GM12891 (cell line): ENCODE results near the gene LBHD2.

ENCODE experiments used
- DNase-seq: peaks from one replicate; pipeline ENCODE4 v3.0.0; 2011; ENCODE audit warnings: low spot score; ENCODE audit not compliant: insufficient read length
- FAIRE-seq: peaks from 2 replicates; lab custom pipeline; 2011; peaks lifted over from hg19 to GRCh38; lab: Jason Lieb, UNC
- PAX5 ChIP-seq: IDR thresholded peaks from 2 replicates; pipeline ENCODE4 v1.6.1; 2011; ENCODE audit warnings: low read length, moderate library complexity, mild to moderate bottlenecking; ENCODE audit not compliant: insufficient read depth, severe bottlenecking
- POLR2A ChIP-seq: IDR thresholded peaks from 2 replicates; pipeline ENCODE4 v1.6.1; 2011; ENCODE audit warnings: low read depth, low read length, control low read depth
- POLR2AphosphoS5 ChIP-seq: IDR thresholded peaks from 2 replicates; pipeline ENCODE4 v1.6.1; 2011; ENCODE audit warnings: low read depth, low read length, control low read depth
- POU2F2 ChIP-seq: IDR thresholded peaks from 2 replicates; pipeline ENCODE4 v1.6.1; 2011; ENCODE audit warnings: low read depth, mild to moderate bottlenecking, control low read depth, low read length, moderate library complexity
- SPI1 ChIP-seq: IDR thresholded peaks from 2 replicates; pipeline ENCODE4 v1.6.1; 2011; ENCODE audit warnings: low read depth, low read length, control low read depth
- TAF1 ChIP-seq: IDR thresholded peaks from 2 replicates; pipeline ENCODE4 v1.6.1; 2011; ENCODE audit warnings: low read depth, low read length, control low read depth

The LBHD2 gene

DNA sequence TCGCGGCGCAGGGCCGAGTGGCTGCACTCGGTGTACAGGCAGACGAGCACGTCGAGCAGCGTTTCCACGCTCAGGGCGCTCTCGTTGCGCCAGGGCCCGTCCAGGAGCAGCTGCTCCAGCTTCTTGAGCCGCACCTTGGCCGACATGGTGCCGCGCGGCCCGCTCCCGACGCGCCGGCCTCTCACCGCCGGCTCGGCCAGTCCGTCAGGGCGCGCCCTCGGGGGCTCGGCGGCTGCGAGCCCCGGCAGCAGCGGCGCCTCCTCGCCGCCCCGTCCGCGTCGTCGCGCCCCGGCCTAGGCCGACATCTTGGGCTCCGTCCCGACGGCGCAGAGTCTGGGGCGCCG lies 27.0 kb upstream of the LBHD2 start:
- DNase-seq (no peak), FAIRE-seq (no peak)
- TF ChIP-seq PAX5 = no peak
- no peak for TF ChIP-seq SPI1
- TF ChIP-seq TAF1 = no peak
- no peak for TF ChIP-seq POLR2A
- no peak for TF ChIP-seq POLR2AphosphoS5
- TF ChIP-seq POU2F2 = no peak

DNA sequence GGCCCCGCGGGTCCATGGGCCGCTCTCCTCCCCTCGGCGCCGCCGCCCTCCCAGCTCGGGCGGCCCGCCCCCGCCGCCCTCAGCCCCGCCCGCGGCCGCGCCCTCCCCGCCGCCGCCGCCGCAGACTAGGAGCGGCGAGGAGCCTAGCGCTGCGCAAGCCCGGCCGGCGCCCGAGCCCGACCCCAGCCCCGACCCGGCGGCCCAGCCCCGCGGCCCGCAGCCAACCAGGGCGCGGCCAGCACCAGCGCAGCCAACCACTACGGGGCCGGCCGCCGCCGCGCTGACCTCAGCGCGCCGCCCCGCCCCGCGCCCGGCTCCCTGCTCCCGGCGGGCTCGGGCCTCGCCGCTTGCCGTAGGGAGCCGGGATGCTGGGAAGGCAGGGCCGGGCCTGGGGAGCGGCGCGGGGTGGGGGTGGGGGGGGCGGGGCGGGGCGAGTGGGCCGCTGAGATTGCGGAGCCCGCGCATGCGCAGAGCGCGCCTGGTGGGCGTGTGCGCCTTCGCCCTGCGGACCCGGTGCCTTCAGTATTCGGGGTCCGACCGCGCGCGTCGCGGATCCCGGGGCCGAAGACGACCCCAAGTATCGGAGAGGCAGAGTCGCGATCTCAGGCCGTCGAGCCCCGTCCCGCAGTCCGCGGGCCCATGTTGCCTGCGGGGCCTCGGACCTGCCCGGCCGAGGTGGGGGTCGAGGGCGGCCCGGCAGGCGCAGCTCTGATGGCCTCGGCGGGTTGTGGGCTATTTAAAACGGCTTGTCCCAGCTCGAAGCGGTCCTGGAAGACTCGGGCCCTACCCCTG lies 26.4 kb upstream of the LBHD2 start, which contains the start of gene CDC42BPB:
TSS of gene CDC42BPB (minus strand) at position 178 of the 792 bp plus-strand sequence. CDS start 376 bp downstream, outside the sequence.
- DNase-seq (peak; percentile 89), FAIRE-seq (peak; percentile 87)
- TF ChIP-seq POLR2A = no peak

DNA sequence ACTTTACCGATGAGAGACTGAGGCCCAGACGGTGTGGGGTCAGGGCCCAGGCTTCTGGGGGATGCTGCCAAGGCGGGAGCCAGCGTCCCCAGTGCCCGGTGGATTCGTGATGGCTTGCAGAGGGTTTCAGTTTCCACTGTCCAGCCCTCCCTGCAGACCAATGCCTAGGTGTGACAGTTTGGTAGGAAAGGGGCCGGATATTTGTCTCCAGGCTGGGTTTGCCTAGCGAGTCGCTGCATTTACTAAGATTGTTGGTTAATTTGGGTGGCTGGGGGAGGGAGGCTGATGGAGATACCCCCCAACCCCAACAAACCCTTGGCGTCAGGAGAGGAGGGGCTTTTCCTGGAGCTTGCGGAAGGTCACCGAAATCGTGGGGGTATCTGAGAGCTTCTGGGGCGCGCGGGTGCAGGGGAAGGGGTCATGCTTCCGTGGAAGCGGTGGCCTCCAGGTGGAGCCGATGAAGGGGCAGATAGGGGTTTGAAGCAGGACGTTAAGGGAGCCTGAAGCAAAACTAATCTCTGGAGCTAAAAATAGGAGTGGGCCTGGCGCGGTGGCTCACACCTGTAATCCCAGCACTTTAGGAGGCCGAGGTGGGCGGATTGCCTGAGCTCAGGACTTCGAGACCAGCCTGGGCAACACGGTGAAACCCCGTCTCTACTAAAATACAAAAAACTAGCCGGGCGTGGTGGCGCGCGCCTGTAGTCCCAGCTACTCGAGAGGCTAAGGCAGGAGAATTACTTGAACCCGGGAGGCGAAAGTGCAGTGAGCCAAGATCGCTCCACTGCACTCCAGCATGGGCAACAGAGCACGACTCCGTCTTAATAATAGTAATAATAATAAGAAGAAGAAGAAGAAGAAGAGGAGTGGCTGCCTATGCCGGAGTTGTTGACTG lies 25.6 kb upstream of the LBHD2 start:
- FAIRE-seq (no peak), DNase-seq (no peak)
- TF ChIP-seq POLR2AphosphoS5 (no peak), SPI1 (no peak), TAF1 (no peak), POLR2A (no peak), POU2F2 (no peak), PAX5 (no peak)

DNA sequence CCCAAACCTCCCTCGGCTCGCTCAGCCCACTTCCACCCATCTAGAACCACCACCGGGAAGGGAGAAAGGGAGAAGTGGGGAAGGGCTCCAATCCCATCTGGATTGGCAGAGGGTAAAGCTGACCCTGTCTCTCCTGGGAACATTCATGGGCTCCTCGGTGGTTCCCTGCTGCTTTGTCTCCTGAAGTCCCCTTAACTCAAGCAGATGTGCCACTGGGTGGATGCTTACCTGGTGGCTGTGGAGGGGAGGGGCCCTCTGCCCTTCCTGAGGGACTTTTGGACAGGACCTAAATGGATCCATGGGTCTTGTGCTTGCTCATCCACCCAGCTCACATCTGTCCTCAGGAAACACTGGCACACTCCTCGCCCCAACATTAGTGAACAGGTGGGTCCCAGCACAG lies 24.5 kb upstream of the LBHD2 start:
- no peak for DNase-seq
- no peak for TF ChIP-seq PAX5
- no peak for TF ChIP-seq SPI1
- TF ChIP-seq POU2F2 = no peak
- TF ChIP-seq POLR2AphosphoS5 = no peak
- no peak for TF ChIP-seq POLR2A
- TF ChIP-seq TAF1 = no peak
- no peak for FAIRE-seq

DNA sequence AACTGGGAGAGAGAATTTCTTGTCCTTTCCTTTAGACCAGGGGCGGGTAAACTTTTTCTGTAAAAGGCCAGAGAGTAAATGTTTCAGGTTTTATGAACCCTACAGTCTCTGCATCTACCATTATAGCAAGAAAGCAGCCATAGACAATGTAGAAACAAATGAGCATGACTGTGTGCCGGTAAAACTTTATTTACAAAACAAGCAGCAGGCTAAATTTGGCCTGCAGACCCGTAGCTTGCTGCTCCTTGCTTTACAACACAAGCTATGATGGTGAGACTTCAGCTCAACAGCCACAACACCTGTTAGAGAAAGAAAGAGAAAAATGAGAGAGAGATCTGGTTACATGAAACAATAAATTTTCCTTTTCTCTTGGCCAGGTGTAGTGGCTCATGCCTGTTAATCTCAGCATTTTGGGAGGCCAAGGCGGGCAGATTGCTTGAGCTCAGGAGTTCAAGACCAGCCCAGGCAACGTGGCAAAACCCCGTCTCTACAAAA lies 22.5 kb upstream of the LBHD2 start:
- DNase-seq (no peak), FAIRE-seq (no peak)
- TF ChIP-seq POLR2A = no peak
- TF ChIP-seq PAX5 = no peak

DNA sequence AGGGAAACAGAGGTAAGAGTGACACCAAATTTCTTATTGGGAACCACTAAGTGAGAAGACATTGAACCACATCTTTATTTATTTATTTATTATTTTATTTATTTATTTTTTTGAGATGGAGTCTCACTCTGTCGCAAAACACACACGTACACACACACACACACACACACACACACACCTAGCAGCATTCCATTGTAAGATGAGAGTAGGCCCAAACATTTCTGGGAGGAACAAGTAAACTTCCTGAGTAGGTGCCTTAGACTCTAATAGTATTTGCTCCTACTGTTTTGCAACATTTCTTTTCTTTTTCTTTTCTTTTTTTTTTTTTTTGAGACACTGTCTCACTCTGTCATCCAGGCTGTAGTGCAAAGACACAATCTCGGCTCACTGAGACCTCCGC lies 19.6 kb upstream of the LBHD2 start:
- no peak for TF ChIP-seq POU2F2
- no peak for TF ChIP-seq PAX5
- TF ChIP-seq POLR2A = no peak
- no peak for TF ChIP-seq TAF1
- no peak for TF ChIP-seq POLR2AphosphoS5
- TF ChIP-seq SPI1 = no peak
- FAIRE-seq = no peak
- DNase-seq = no peak

DNA sequence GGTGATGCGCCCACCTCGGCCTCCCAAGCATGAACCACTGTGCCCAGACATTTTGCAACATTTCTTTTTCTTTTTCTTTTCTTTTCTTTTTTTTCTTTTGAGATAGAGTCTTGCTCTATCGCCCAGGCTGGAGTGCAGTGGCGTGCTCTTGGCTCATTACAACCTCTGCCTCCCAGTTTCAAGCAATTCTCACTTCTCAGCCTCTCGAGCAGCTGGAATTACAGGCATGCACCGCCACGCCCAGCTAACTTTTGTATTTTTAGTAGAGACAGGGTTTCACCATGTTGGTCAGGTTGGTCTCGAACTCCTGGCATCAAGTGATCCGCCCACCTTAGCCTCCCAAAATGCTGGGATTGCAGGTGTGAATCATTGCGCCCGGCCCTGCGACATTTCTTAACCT lies 19.0 kb upstream of the LBHD2 start:
- TF ChIP-seq POLR2AphosphoS5 (no peak), SPI1 (no peak), POLR2A (no peak), PAX5 (no peak), TAF1 (no peak), POU2F2 (no peak)
- DNase-seq (no peak), FAIRE-seq (no peak)

DNA sequence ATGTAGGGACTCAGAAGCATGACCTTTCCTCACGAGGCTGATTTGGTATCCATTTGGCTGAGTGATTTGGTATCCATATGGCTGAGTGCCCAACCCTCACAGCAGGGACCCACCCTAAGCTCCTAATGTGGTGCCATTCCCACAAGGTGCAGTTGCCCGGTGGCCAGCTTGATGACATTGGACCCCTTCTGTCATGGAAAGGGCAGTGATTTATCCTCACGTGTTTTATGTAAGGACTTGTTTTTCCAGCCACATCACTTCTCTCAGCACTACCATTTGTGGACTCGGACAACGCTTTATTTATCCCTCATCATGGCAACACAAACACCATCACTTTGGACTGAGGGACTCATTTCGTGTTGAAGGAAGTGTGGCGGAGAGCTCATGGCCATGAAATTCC lies 18.1 kb upstream of the LBHD2 start:
- TF ChIP-seq POLR2A (no peak), SPI1 (no peak), TAF1 (no peak), PAX5 (no peak), POU2F2 (no peak), POLR2AphosphoS5 (no peak)
- FAIRE-seq (no peak), DNase-seq (no peak)

DNA sequence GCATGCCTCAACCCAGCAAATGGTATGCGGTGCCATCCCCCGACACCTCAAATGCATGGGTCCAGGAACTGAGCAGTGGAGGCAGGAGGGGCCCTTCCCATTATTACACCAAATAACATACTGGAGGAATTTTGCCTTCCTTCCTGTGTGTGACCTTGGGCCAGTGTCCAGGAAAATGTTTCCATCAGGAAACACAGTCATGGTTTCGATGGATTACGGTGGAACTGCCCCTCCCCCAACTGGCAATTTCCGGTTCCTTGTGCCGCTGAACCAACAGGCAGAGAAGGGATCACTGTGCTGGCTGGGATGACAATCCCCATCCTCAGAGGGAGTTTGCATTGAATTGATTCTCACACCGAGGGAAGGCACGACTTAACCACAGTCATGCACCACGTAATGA lies 17.6 kb upstream of the LBHD2 start:
- TF ChIP-seq POLR2AphosphoS5 (no peak), TAF1 (no peak), POU2F2 (no peak), POLR2A (no peak), PAX5 (no peak), SPI1 (no peak)
- FAIRE-seq = no peak
- DNase-seq = no peak
